Endothelial cell of umbilical vein (primary cell): ENCODE measurements around the gene CPSF3. TPM values are rescaled to one million over a fixed set of nuclear protein-coding genes. Genes with fewer than 3 reads are reported as not detected.
A peak's percentile ranks its signal among the peaks of the same experiment; 100 is the strongest.

ENCODE experiments used
- BruUV-seq: library from RNA; stranded (reverse); fragments of 400-500 nt; replicated peaks from 2 replicates; lab custom pipeline; 2021; lab: Mats Ljungman, UMichigan
- CTCF ChIA-PET: fragments of 300-600, 350-600 bp; sonication (Branson Sonifier 250); formaldehyde crosslinking; loops from one replicate; lab custom pipeline; 2021; ENCODE audit warnings: antibody characterized with exemption, inconsistent platforms; lab: Charles Lee
- POLR2A ChIA-PET: fragments of 300-600, 350-600 bp; sonication (Branson Sonifier 250); formaldehyde crosslinking; loops from one replicate; lab custom pipeline; 2021; ENCODE audit warnings: antibody characterized with exemption, inconsistent platforms; lab: Charles Lee
- DNase-seq: peaks from one replicate; pipeline ENCODE4 v3.0.0-alpha.2; 2011; ENCODE audit warnings: low read depth, low spot score
- FAIRE-seq: peaks from 2 replicates; lab custom pipeline; 2011; peaks lifted over from hg19 to GRCh38; lab: Jason Lieb, UNC
- H2AFZ ChIP-seq: 2 replicates; pipeline ENCODE4 v1.6.0; 2012; ENCODE audit warnings: low read depth, low read length, control low read depth, inconsistent platforms
- H3K27ac ChIP-seq: 2 replicates; pipeline ENCODE4 v1.5.1; 2011; ENCODE audit warnings: low read depth, mild to moderate bottlenecking, control low read depth, low read length, moderate library complexity; ENCODE audit not compliant: insufficient read depth
- H3K27me3 ChIP-seq, 2 experiments: 2 replicates each; pipeline versions ENCODE4 v1.6.0 to v1.6.1; 2011; ENCODE audit warnings: low read length in 2 of 2, mixed read lengths in 1 of 2; ENCODE audit not compliant: control insufficient read depth in 2 of 2, insufficient read depth in 2 of 2
- H3K36me3 ChIP-seq, 2 experiments: 2 replicates in 1 of 2; 3 replicates in 1 of 2; pipeline ENCODE4 v1.5.1; 2011; ENCODE audit warnings: low read length in 2 of 2, mild to moderate bottlenecking in 1 of 2, moderate library complexity in 1 of 2; ENCODE audit not compliant: control insufficient read depth in 2 of 2, insufficient read depth in 2 of 2; ENCODE audit errors: extremely low read depth in 1 of 2
- H3K4me1 ChIP-seq: 3 replicates; pipeline ENCODE4 v1.5.1; 2011; ENCODE audit warnings: mild to moderate bottlenecking, low read length; ENCODE audit not compliant: control insufficient read depth, insufficient read depth; ENCODE audit errors: extremely low read depth
- H3K4me2 ChIP-seq: 2 replicates; pipeline ENCODE4 v1.6.1; 2011; ENCODE audit warnings: low read length, control low read depth, mixed read lengths; ENCODE audit not compliant: insufficient read depth
- H3K4me3 ChIP-seq, 3 experiments: fragments of 200-600 bp in 1 of 3; sonication (generic), shearing (Covaris generic) in 1 of 3; replicated peaks in 1 of 3; 2 replicates each; pipeline ENCODE4 v1.5.1; 2011 to 2016; ENCODE audit warnings: control low read depth in 3 of 3, low read length in 3 of 3, mild to moderate bottlenecking in 2 of 3, inconsistent platforms in 1 of 3, low read depth in 1 of 3, moderate library complexity in 1 of 3; ENCODE audit not compliant: insufficient read depth in 1 of 3
- H3K79me2 ChIP-seq: 2 replicates; pipeline ENCODE4 v1.6.0; 2012; ENCODE audit warnings: low read length, inconsistent platforms; ENCODE audit not compliant: control insufficient read depth, insufficient read depth
- H3K9ac ChIP-seq: replicated peaks from 2 replicates; pipeline ENCODE3; 2011; ENCODE audit warnings: low read length, control low read depth; ENCODE audit not compliant: insufficient read depth; ENCODE audit errors: extremely low read depth
- H3K9me1 ChIP-seq: replicated peaks from 3 replicates; pipeline ENCODE4 v1.6.0; 2011; ENCODE audit warnings: mild to moderate bottlenecking, low read length; ENCODE audit not compliant: control insufficient read depth, insufficient read depth; ENCODE audit errors: extremely low read depth
- H3K9me3 ChIP-seq: replicated peaks from 2 replicates; pipeline ENCODE4 v1.5.1; 2012; ENCODE audit warnings: low read length, inconsistent platforms; ENCODE audit not compliant: control insufficient read depth, insufficient read depth
- H4K20me1 ChIP-seq: replicated peaks from 2 replicates; pipeline ENCODE3; 2011; ENCODE audit warnings: mild to moderate bottlenecking, low read length; ENCODE audit not compliant: control insufficient read depth, insufficient read depth; ENCODE audit errors: extremely low read depth
- EZH2 ChIP-seq: IDR thresholded peaks from 2 replicates; pipeline ENCODE4 v1.6.1; 2012; ENCODE audit warnings: borderline replicate concordance, low read depth, mild to moderate bottlenecking, moderate library complexity, low read length, inconsistent platforms; ENCODE audit not compliant: severe bottlenecking
- FOS ChIP-seq: IDR thresholded peaks from 2 replicates; pipeline ENCODE4 v1.6.1; 2011; ENCODE audit warnings: mild to moderate bottlenecking, low read length, moderate library complexity, borderline replicate concordance; ENCODE audit not compliant: insufficient read depth
- GATA2 ChIP-seq: IDR thresholded peaks from 2 replicates; pipeline ENCODE4 v1.7.0; 2011; ENCODE audit warnings: low read depth, mild to moderate bottlenecking, moderate library complexity, mixed read lengths, low read length; ENCODE audit not compliant: insufficient read length, insufficient read depth
- JUN ChIP-seq: IDR thresholded peaks from 2 replicates; pipeline ENCODE4 v1.6.1; 2011; ENCODE audit warnings: borderline replicate concordance, low read depth; ENCODE audit not compliant: insufficient read length, insufficient read depth
- MYC ChIP-seq: IDR thresholded peaks from one replicate; pipeline ENCODE4 v1.6.1; 2011; ENCODE audit warnings: mild to moderate bottlenecking, low read depth, low read length
- POLR2A ChIP-seq: IDR thresholded peaks from 2 replicates; pipeline ENCODE4 v1.6.1; 2012; ENCODE audit warnings: low read depth, mild to moderate bottlenecking, control low read depth, low read length
- POLR2AphosphoS5 ChIP-seq: IDR thresholded peaks from 2 replicates; pipeline ENCODE4 v1.6.1; 2012; ENCODE audit warnings: low read depth, mild to moderate bottlenecking, control low read depth, low read length, moderate library complexity; ENCODE audit not compliant: insufficient read depth
- dilution Hi-C: fragments of 300-500 bp; cut with MboI; formaldehyde crosslinking; loops from one replicate; pipeline ENCODE4 v1.15.0; 2019; ENCODE audit warnings: low sequenced_read_pairs; ENCODE audit not compliant: extremely low pct_ligation_motif_present
- intact Hi-C: fragments of 100-400 bp; cut with micrococcal nuclease; formaldehyde crosslinking; loops from one replicate; pipeline ENCODE4 v1.10.0; 2022
- polyA plus RNA-seq, 4 experiments: library from polyadenylated mRNA; depleted of rRNA in 3 of 4; stranded (reverse) in 3 of 4; unstranded in 1 of 4; fragments of >200 nt; gene quantifications; 2 replicates each; pipeline versions ENCODE4 v1.2.1 to v1.2.3, GENCODE V29; 2011 to 2012; ENCODE audit warnings: missing spikeins in 1 of 4
- total RNA-seq: library from RNA; stranded (reverse); gene quantifications from 2 replicates; pipeline ENCODE4 v1.2.3, GENCODE V29; 2021
- TF ChIP-seq, protein P1 (sequence below): IDR thresholded peaks from 2 replicates; pipeline ENCODE4 v1.6.1; 2011; ENCODE audit not compliant: insufficient read depth, insufficient read length
- TF ChIP-seq, protein P2 (sequence below), 2 donors: IDR thresholded peaks; 1 replicate in 1 of 2; 2 replicates in 1 of 2; pipeline ENCODE4 v1.5.1; 2011; ENCODE audit warnings: low read length in 2 of 2, mild to moderate bottlenecking in 2 of 2, moderate library complexity in 2 of 2, control low read depth in 1 of 2, inconsistent platforms in 1 of 2, low read depth in 1 of 2; ENCODE audit not compliant: insufficient read depth in 1 of 2; ENCODE audit errors: extremely low read depth in 1 of 2

Gene CPSF3
- total and polyA plus RNA-seq, 2 donors (not counting 3 experiments of a cell fraction or from before 2014, with no cell fraction given): 13.7 to 35.6 TPM

- no peaks in the 10 kb centered on the region for H3K79me2 ChIP-seq
- H3K27me3 ChIP-seq: no peaks in the 10 kb centered on the region
- H2AFZ ChIP-seq: no peak overlapping the region
- ChIA-PET POLR2A (no interaction called here), CTCF (interaction anchor here (0.8 kb wide), 1 partner anchor 18 kb away, joined by 3 read pairs; no protein-coding TSS in a partner anchor)
- intact Hi-C loops: no loop called here
- no peak overlapping the region for H3K4me3 ChIP-seq
- H3K4me1 ChIP-seq: peaks cover 7% of the 10 kb centered on the region
- H3K27ac ChIP-seq: peak overlapping the region; percentile 2
- no peak overlapping the region for H3K4me2 ChIP-seq
- no peak overlapping the region for H3K9ac ChIP-seq
- FAIRE-seq (peak; percentile 66), DNase-seq (peak; percentile 32)
- dilution Hi-C loops: no loop called here
- no peaks in the 10 kb centered on the region for H3K9me1 ChIP-seq
- TF ChIP-seq POLR2A (no peak), FOS (peak; percentile 54), JUN (peak; percentile 38)
- H3K9me3 ChIP-seq: no peaks in the 10 kb centered on the region
- peaks cover 0 to 2% of the 10 kb centered on the region in 2 experiments for H3K36me3 ChIP-seq
- BruUV-seq: no TSS peak
- no peaks in the 10 kb centered on the region for H4K20me1 ChIP-seq
These were observed 7.2 kb downstream of the CPSF3 start for GRCh38 chr2:9430316-9431293.

- H4K20me1 ChIP-seq: no peaks in the 10 kb centered on the region
- H3K9me3 ChIP-seq: no peaks in the 10 kb centered on the region
- H3K4me2 ChIP-seq: no peak overlapping the region
- ChIA-PET POLR2A (no interaction called here), CTCF (interaction anchor here (0.8 kb wide), 1 partner anchor 291 kb away, joined by 3 read pairs; no protein-coding TSS in a partner anchor)
- H3K9me1 ChIP-seq: no peaks in the 10 kb centered on the region
- peaks cover 2 to 4% of the 10 kb centered on the region in 2 experiments for H3K36me3 ChIP-seq
- no peak overlapping the region for H3K27ac ChIP-seq
- H2AFZ ChIP-seq: no peak overlapping the region
- intact Hi-C loops: no loop called here
- dilution Hi-C loops: no loop called here
- FAIRE-seq (no peak), DNase-seq (no peak)
- no peaks in the 10 kb centered on the region for H3K27me3 ChIP-seq
- H3K4me3 ChIP-seq: no peak overlapping the region
- TF ChIP-seq EZH2: no peak
- TF ChIP-seq, protein P1, sequence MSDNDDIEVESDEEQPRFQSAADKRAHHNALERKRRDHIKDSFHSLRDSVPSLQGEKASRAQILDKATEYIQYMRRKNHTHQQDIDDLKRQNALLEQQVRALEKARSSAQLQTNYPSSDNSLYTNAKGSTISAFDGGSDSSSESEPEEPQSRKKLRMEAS: no peak
- TF ChIP-seq, protein P2, sequence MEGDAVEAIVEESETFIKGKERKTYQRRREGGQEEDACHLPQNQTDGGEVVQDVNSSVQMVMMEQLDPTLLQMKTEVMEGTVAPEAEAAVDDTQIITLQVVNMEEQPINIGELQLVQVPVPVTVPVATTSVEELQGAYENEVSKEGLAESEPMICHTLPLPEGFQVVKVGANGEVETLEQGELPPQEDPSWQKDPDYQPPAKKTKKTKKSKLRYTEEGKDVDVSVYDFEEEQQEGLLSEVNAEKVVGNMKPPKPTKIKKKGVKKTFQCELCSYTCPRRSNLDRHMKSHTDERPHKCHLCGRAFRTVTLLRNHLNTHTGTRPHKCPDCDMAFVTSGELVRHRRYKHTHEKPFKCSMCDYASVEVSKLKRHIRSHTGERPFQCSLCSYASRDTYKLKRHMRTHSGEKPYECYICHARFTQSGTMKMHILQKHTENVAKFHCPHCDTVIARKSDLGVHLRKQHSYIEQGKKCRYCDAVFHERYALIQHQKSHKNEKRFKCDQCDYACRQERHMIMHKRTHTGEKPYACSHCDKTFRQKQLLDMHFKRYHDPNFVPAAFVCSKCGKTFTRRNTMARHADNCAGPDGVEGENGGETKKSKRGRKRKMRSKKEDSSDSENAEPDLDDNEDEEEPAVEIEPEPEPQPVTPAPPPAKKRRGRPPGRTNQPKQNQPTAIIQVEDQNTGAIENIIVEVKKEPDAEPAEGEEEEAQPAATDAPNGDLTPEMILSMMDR (IDR thresholded peaks at IDR 0.05; ENCODE audit: extremely low read depth in 1 of 2, insufficient read depth in 1 of 2, low read depth in 1 of 2, low read length in 2 of 2): no peak
- no peak for TF ChIP-seq GATA2
- TF ChIP-seq JUN: no peak
- TF ChIP-seq FOS: no peak
- no peak for TF ChIP-seq POLR2A
- TF ChIP-seq POLR2AphosphoS5: no peak
- no peak for TF ChIP-seq MYC
- H3K4me1 ChIP-seq: peaks cover 7% of the 10 kb centered on the region
- BruUV-seq: no TSS peak
- no peak overlapping the region for H3K9ac ChIP-seq
- H3K79me2 ChIP-seq: no peaks in the 10 kb centered on the region
These were observed 11.0 kb downstream of the CPSF3 start for GRCh38 chr2:9434489-9434888.
